ENCODE results near the gene GRM7. TPM values are rescaled to one million over a fixed set of nuclear protein-coding genes. Genes with fewer than 3 reads are reported as not detected.

Gene GRM7
- total and polyA plus RNA-seq, 9 of the 15 experiments (the other 6 are each of a cell fraction or from before 2014, with no cell fraction given): not detected

DNA sequence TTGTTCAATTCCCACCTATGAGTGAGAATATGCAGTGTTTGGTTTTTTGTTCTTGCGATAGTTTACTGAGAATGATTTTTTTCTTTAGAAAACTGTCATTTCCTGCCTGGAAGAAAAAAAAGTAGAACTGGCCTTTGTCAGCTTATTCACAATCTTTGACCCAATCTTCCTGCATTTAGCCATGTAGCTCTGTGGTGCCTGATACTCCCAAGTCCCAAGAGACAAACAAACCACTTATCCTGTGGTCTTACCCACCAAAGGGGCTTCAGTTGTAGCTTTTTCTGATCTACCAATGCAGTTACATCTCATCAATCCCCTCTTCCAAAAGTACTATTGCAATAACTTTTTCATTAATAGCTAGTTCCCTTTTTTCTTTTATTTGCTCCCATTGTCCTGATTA lies 444.6 kb downstream of the GRM7 start:
- no TSS peak for BruUV-seq (replicated peaks)
- no peak for ATAC-seq
- TF ChIP-seq, protein P1, sequence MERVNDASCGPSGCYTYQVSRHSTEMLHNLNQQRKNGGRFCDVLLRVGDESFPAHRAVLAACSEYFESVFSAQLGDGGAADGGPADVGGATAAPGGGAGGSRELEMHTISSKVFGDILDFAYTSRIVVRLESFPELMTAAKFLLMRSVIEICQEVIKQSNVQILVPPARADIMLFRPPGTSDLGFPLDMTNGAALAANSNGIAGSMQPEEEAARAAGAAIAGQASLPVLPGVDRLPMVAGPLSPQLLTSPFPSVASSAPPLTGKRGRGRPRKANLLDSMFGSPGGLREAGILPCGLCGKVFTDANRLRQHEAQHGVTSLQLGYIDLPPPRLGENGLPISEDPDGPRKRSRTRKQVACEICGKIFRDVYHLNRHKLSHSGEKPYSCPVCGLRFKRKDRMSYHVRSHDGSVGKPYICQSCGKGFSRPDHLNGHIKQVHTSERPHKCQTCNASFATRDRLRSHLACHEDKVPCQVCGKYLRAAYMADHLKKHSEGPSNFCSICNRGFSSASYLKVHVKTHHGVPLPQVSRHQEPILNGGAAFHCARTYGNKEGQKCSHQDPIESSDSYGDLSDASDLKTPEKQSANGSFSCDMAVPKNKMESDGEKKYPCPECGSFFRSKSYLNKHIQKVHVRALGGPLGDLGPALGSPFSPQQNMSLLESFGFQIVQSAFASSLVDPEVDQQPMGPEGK (CRISPR knock-in tag; IDR thresholded peaks at IDR 0.05; ENCODE audit: borderline replicate concordance): no peak
- TF ChIP-seq NR2F6 (CRISPR knock-in tag; IDR thresholded peaks at IDR 0.05): no peak
- TF ChIP-seq ZNF124 (CRISPR knock-in tag; IDR thresholded peaks at IDR 0.05): no peak
- no peak for TF ChIP-seq MAFF (IDR thresholded peaks at IDR 0.05; ENCODE audit: low read length)
- TF ChIP-seq SMAD2 (IDR thresholded peaks at IDR 0.05; ENCODE audit: low read depth, low read length): no peak
- TF ChIP-seq, protein P2, sequence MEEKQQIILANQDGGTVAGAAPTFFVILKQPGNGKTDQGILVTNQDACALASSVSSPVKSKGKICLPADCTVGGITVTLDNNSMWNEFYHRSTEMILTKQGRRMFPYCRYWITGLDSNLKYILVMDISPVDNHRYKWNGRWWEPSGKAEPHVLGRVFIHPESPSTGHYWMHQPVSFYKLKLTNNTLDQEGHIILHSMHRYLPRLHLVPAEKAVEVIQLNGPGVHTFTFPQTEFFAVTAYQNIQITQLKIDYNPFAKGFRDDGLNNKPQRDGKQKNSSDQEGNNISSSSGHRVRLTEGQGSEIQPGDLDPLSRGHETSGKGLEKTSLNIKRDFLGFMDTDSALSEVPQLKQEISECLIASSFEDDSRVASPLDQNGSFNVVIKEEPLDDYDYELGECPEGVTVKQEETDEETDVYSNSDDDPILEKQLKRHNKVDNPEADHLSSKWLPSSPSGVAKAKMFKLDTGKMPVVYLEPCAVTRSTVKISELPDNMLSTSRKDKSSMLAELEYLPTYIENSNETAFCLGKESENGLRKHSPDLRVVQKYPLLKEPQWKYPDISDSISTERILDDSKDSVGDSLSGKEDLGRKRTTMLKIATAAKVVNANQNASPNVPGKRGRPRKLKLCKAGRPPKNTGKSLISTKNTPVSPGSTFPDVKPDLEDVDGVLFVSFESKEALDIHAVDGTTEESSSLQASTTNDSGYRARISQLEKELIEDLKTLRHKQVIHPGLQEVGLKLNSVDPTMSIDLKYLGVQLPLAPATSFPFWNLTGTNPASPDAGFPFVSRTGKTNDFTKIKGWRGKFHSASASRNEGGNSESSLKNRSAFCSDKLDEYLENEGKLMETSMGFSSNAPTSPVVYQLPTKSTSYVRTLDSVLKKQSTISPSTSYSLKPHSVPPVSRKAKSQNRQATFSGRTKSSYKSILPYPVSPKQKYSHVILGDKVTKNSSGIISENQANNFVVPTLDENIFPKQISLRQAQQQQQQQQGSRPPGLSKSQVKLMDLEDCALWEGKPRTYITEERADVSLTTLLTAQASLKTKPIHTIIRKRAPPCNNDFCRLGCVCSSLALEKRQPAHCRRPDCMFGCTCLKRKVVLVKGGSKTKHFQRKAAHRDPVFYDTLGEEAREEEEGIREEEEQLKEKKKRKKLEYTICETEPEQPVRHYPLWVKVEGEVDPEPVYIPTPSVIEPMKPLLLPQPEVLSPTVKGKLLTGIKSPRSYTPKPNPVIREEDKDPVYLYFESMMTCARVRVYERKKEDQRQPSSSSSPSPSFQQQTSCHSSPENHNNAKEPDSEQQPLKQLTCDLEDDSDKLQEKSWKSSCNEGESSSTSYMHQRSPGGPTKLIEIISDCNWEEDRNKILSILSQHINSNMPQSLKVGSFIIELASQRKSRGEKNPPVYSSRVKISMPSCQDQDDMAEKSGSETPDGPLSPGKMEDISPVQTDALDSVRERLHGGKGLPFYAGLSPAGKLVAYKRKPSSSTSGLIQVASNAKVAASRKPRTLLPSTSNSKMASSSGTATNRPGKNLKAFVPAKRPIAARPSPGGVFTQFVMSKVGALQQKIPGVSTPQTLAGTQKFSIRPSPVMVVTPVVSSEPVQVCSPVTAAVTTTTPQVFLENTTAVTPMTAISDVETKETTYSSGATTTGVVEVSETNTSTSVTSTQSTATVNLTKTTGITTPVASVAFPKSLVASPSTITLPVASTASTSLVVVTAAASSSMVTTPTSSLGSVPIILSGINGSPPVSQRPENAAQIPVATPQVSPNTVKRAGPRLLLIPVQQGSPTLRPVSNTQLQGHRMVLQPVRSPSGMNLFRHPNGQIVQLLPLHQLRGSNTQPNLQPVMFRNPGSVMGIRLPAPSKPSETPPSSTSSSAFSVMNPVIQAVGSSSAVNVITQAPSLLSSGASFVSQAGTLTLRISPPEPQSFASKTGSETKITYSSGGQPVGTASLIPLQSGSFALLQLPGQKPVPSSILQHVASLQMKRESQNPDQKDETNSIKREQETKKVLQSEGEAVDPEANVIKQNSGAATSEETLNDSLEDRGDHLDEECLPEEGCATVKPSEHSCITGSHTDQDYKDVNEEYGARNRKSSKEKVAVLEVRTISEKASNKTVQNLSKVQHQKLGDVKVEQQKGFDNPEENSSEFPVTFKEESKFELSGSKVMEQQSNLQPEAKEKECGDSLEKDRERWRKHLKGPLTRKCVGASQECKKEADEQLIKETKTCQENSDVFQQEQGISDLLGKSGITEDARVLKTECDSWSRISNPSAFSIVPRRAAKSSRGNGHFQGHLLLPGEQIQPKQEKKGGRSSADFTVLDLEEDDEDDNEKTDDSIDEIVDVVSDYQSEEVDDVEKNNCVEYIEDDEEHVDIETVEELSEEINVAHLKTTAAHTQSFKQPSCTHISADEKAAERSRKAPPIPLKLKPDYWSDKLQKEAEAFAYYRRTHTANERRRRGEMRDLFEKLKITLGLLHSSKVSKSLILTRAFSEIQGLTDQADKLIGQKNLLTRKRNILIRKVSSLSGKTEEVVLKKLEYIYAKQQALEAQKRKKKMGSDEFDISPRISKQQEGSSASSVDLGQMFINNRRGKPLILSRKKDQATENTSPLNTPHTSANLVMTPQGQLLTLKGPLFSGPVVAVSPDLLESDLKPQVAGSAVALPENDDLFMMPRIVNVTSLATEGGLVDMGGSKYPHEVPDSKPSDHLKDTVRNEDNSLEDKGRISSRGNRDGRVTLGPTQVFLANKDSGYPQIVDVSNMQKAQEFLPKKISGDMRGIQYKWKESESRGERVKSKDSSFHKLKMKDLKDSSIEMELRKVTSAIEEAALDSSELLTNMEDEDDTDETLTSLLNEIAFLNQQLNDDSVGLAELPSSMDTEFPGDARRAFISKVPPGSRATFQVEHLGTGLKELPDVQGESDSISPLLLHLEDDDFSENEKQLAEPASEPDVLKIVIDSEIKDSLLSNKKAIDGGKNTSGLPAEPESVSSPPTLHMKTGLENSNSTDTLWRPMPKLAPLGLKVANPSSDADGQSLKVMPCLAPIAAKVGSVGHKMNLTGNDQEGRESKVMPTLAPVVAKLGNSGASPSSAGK (IDR thresholded peaks at IDR 0.05): no peak
- TF ChIP-seq FOXK2 (conservative IDR thresholded peaks at IDR 0.05 in 1 of 2, IDR thresholded peaks at IDR 0.05 in 1 of 2; ENCODE audit: low read depth in 2 of 2): no peak

More for the DNA sequence above, 444.6 kb downstream of the GRM7 start:
- in situ Hi-C loops (cut with MboI) (no loop called here), intact Hi-C loops (cut with micrococcal nuclease) (no loop called here)
- ChIA-PET CTCF (ENCODE audit: low intra/inter-chr PET ratio) (no interaction called here), POLR2A (no interaction called here)
- no peak for DNase-seq (ENCODE audit: extremely low read depth in 1 of 4, low spot score in 3 of 4)
- Histone ChIP-seq H3K9me3 (replicated peaks; ENCODE audit: control insufficient read depth, insufficient read depth, low read depth, low read length) (peaks cover 3% of the 10 kb centered on the region), H3K36me3 (ENCODE audit: control insufficient read depth, insufficient read depth, low read length) (no peaks in the 10 kb centered on the region), H3K9ac (ENCODE audit: insufficient read depth in 1 of 2, low read depth in 2 of 2, low read length in 2 of 2) (no peak overlapping the region), H4K20me1 (replicated peaks; ENCODE audit: control insufficient read depth, insufficient read depth, low read length) (no peaks in the 10 kb centered on the region), H3K4me2 (ENCODE audit: insufficient read depth, low read length) (no peak overlapping the region), H3K4me3 (no peak overlapping the region), H3K4me1 (replicated peaks in 1 of 2; ENCODE audit: control insufficient read depth in 2 of 2, insufficient read depth in 2 of 2, low read length in 2 of 2) (no peaks in the 10 kb centered on the region), H3K9me1 (ENCODE audit: control insufficient read depth, insufficient read depth, low read length) (no peaks in the 10 kb centered on the region), H3K79me2 (ENCODE audit: control insufficient read depth, insufficient read depth, low read length) (no peaks in the 10 kb centered on the region), H2AFZ (ENCODE audit: low read depth, low read length) (no peak overlapping the region), H3K27ac (ENCODE audit: extremely low read depth, low read depth, low read length) (no peak overlapping the region), H3K27me3 (ENCODE audit: control insufficient read depth in 2 of 2, insufficient read depth in 2 of 2, low read length in 2 of 2) (no peaks in the 10 kb centered on the region)
- WGBS (ENCODE audit: insufficient coverage, low coverage, missing lambda C conversion rate): no CpG with 5 or more reads among the region's 1 CpG
- no peak for FAIRE-seq

Data from K562 (cell line).